SK-N-SH (cell line): Measurements from ENCODE around the gene UVRAG.

Experiments used
- CHD2 ChIP-seq: fragments of 150-350 bp; IDR thresholded peaks from 2 replicates; pipeline ENCODE4 v1.6.1; 2018; ENCODE audit warnings: low read length; ENCODE audit not compliant: partially characterized antibody
- EP300 ChIP-seq, 2 experiments: IDR thresholded peaks; 2 replicates each; pipeline versions ENCODE4 v1.4.0 to v1.6.1; 2012; ENCODE audit warnings: borderline replicate concordance in 1 of 2, low read depth in 1 of 2, low read length in 1 of 2
- FOXM1 ChIP-seq: IDR thresholded peaks from 2 replicates; pipeline ENCODE4 v1.4.0; 2012; ENCODE audit warnings: low read depth, mild to moderate bottlenecking
- RFX5 ChIP-seq: IDR thresholded peaks from 2 replicates; pipeline ENCODE4 v1.6.1; 2012; ENCODE audit warnings: mild to moderate bottlenecking, improper control_type of control experiment, low read length
- RXRA ChIP-seq: IDR thresholded peaks from 2 replicates; pipeline ENCODE4 v1.4.0; 2012; ENCODE audit warnings: low read depth, mild to moderate bottlenecking, borderline replicate concordance
- SIN3A ChIP-seq: IDR thresholded peaks from 2 replicates; pipeline ENCODE4 v1.6.1; 2012; ENCODE audit warnings: low read depth, mild to moderate bottlenecking, low read length, moderate library complexity, borderline replicate concordance
- TEAD4 ChIP-seq: IDR thresholded peaks from 2 replicates; pipeline ENCODE4 v1.4.0; 2012; ENCODE audit warnings: mild to moderate bottlenecking, borderline replicate concordance; ENCODE audit not compliant: insufficient read depth
- TF ChIP-seq, protein P1 (sequence below): fragments of 200-600 bp; sonication (generic); IDR thresholded peaks from 2 replicates; pipeline ENCODE4 v1.6.1; 2017; ENCODE audit warnings: antibody characterized with exemption, mild to moderate bottlenecking, moderate library complexity
- TF ChIP-seq, protein P2 (sequence below): IDR thresholded peaks from 2 replicates; pipeline ENCODE4 v1.6.1; 2012; ENCODE audit warnings: mild to moderate bottlenecking, low read depth, low read length, moderate library complexity
- TF ChIP-seq, protein P3 (sequence below): IDR thresholded peaks from 2 replicates; pipeline ENCODE4 v1.4.0; 2012; ENCODE audit warnings: low read depth
- TF ChIP-seq, protein P4 (sequence below): fragments of 150-350 bp; IDR thresholded peaks from 2 replicates; pipeline ENCODE4 v1.6.1; 2016; ENCODE audit warnings: mild to moderate bottlenecking, low read depth, low read length

- TF ChIP-seq, protein P1, sequence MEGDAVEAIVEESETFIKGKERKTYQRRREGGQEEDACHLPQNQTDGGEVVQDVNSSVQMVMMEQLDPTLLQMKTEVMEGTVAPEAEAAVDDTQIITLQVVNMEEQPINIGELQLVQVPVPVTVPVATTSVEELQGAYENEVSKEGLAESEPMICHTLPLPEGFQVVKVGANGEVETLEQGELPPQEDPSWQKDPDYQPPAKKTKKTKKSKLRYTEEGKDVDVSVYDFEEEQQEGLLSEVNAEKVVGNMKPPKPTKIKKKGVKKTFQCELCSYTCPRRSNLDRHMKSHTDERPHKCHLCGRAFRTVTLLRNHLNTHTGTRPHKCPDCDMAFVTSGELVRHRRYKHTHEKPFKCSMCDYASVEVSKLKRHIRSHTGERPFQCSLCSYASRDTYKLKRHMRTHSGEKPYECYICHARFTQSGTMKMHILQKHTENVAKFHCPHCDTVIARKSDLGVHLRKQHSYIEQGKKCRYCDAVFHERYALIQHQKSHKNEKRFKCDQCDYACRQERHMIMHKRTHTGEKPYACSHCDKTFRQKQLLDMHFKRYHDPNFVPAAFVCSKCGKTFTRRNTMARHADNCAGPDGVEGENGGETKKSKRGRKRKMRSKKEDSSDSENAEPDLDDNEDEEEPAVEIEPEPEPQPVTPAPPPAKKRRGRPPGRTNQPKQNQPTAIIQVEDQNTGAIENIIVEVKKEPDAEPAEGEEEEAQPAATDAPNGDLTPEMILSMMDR: no peak
- TF ChIP-seq FOXM1 (no peak), RXRA (no peak), RFX5 (no peak), TEAD4 (no peak), EP300 (IDR thresholded peaks at IDR 0.05; ENCODE audit: borderline replicate concordance in 1 of 2, low read depth in 1 of 2, low read length in 1 of 2) (no peak), SIN3A (no peak), CHD2 (no peak)
- TF ChIP-seq, protein P2, sequence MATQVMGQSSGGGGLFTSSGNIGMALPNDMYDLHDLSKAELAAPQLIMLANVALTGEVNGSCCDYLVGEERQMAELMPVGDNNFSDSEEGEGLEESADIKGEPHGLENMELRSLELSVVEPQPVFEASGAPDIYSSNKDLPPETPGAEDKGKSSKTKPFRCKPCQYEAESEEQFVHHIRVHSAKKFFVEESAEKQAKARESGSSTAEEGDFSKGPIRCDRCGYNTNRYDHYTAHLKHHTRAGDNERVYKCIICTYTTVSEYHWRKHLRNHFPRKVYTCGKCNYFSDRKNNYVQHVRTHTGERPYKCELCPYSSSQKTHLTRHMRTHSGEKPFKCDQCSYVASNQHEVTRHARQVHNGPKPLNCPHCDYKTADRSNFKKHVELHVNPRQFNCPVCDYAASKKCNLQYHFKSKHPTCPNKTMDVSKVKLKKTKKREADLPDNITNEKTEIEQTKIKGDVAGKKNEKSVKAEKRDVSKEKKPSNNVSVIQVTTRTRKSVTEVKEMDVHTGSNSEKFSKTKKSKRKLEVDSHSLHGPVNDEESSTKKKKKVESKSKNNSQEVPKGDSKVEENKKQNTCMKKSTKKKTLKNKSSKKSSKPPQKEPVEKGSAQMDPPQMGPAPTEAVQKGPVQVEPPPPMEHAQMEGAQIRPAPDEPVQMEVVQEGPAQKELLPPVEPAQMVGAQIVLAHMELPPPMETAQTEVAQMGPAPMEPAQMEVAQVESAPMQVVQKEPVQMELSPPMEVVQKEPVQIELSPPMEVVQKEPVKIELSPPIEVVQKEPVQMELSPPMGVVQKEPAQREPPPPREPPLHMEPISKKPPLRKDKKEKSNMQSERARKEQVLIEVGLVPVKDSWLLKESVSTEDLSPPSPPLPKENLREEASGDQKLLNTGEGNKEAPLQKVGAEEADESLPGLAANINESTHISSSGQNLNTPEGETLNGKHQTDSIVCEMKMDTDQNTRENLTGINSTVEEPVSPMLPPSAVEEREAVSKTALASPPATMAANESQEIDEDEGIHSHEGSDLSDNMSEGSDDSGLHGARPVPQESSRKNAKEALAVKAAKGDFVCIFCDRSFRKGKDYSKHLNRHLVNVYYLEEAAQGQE: no peak
- TF ChIP-seq, protein P3, sequence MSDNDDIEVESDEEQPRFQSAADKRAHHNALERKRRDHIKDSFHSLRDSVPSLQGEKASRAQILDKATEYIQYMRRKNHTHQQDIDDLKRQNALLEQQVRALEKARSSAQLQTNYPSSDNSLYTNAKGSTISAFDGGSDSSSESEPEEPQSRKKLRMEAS: no peak
- TF ChIP-seq, protein P4, sequence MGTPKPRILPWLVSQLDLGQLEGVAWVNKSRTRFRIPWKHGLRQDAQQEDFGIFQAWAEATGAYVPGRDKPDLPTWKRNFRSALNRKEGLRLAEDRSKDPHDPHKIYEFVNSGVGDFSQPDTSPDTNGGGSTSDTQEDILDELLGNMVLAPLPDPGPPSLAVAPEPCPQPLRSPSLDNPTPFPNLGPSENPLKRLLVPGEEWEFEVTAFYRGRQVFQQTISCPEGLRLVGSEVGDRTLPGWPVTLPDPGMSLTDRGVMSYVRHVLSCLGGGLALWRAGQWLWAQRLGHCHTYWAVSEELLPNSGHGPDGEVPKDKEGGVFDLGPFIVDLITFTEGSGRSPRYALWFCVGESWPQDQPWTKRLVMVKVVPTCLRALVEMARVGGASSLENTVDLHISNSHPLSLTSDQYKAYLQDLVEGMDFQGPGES: no peak
Measured at GRCh38 chr11:76023236-76024068, 208.4 kb downstream of the UVRAG start.
